ENCODE data around the gene CENPF.
"Not testable (repeated sequence)": the region's sequence is repeated elsewhere in the genome, so short reads cannot be mapped to it uniquely, and the experiment has no call there.

Gene CENPF

GRCh38 chr1:214602764-214603657 lies at the start of gene CENPF:
Gene CENPF, plus strand, starts transcription at chr1:214603195. Its CDS starts 10,560 bp downstream, at chr1:214613755.
- DNase-seq (ENCODE audit: low read depth in 2 of 2), result peak; percentile 79 to 87

GRCh38 chr1:214557952-214558735 lies 44.9 kb upstream of the CENPF start:
- DNase-seq (ENCODE audit: low read depth in 2 of 2), result no peak

GRCh38 chr1:214563881-214564280 lies 39.1 kb upstream of the CENPF start:
- DNase-seq (ENCODE audit: low read depth in 2 of 2), result no peak

- DNase-seq (ENCODE audit: low read depth in 2 of 2), result no peak
Observed at GRCh38 chr1:214565310-214565709, 37.7 kb upstream of the CENPF start.

GRCh38 chr1:214566158-214567104 lies 36.6 kb upstream of the CENPF start:
- no peak for DNase-seq (ENCODE audit: low read depth in 2 of 2)

- DNase-seq (ENCODE audit: low read depth in 2 of 2), result no peak
Observed at GRCh38 chr1:214567481-214567980, 35.5 kb upstream of the CENPF start.

GRCh38 chr1:214568328-214568727 lies 34.7 kb upstream of the CENPF start:
- DNase-seq (ENCODE audit: low read depth in 2 of 2), result no peak

- no peak for DNase-seq (ENCODE audit: low read depth in 2 of 2)
Observed at GRCh38 chr1:214569357-214570004, 33.5 kb upstream of the CENPF start.

GRCh38 chr1:214570442-214570841 lies 32.6 kb upstream of the CENPF start:
- DNase-seq (ENCODE audit: low read depth in 2 of 2), result no peak

GRCh38 chr1:214571281-214571680 lies 31.7 kb upstream of the CENPF start:
- DNase-seq (ENCODE audit: low read depth in 2 of 2), result no peak

- no peak for DNase-seq (ENCODE audit: low read depth in 2 of 2)
Observed at GRCh38 chr1:214573386-214574318, 29.3 kb upstream of the CENPF start.

GRCh38 chr1:214574598-214575411 lies 28.2 kb upstream of the CENPF start:
- DNase-seq (ENCODE audit: low read depth in 2 of 2), result no peak

GRCh38 chr1:214576120-214576519 lies 26.9 kb upstream of the CENPF start:
- DNase-seq (ENCODE audit: low read depth in 2 of 2), result not testable (repeated sequence)

GRCh38 chr1:214579183-214579582 lies 23.8 kb upstream of the CENPF start:
- DNase-seq (ENCODE audit: low read depth in 2 of 2), result no peak

- DNase-seq (ENCODE audit: low read depth in 2 of 2), result no peak
Observed at GRCh38 chr1:214581785-214582184, 21.2 kb upstream of the CENPF start.

- no peak for DNase-seq (ENCODE audit: low read depth in 2 of 2)
Observed at GRCh38 chr1:214582289-214582891, 20.6 kb upstream of the CENPF start.

- no peak for DNase-seq (ENCODE audit: low read depth in 2 of 2)
Observed at GRCh38 chr1:214583113-214583512, 19.9 kb upstream of the CENPF start.

- DNase-seq (ENCODE audit: low read depth in 2 of 2), result no peak
Observed at GRCh38 chr1:214583824-214584554, 19.0 kb upstream of the CENPF start.

Data from stimulated activated CD4-positive, alpha-beta T cell treated with anti-CD3 and anti-CD28 coated beads, Interleukin-1b, Interleukin-23, amount 100 ng/mL, for 4 hours (primary cell).